WTC11 (cell line): ENCODE data around the gene RASSF3. TPM values are rescaled to one million over a fixed set of nuclear protein-coding genes. Genes with fewer than 3 reads are reported as not detected.

Source experiments
- ATAC-seq: fragments of 200-7000 bp; cut with Tn5 transposase; 2 replicates; pipeline ENCODE4 v1.10.0; 2021; ENCODE audit warnings: mild to moderate bottlenecking, moderate library complexity
- CTCF ChIA-PET: fragments of 300-600 bp; sonication (Branson Sonifier 250); formaldehyde crosslinking; loops from one replicate; lab custom pipeline; 2021; ENCODE audit warnings: antibody characterized with exemption; lab: Charles Lee
- POLR2A ChIA-PET: fragments of 350-600 bp; sonication (Branson Sonifier 250); formaldehyde crosslinking; loops from one replicate; lab custom pipeline; 2021; ENCODE audit warnings: antibody characterized with exemption; lab: Charles Lee
- DNase-seq: peaks from one replicate; pipeline ENCODE4 v3.0.0; 2021; ENCODE audit warnings: low spot score
- H3K27ac Mint-ChIP-seq: 2 replicates; pipeline ENCODE4 v1.8.0; 2021; ENCODE audit warnings: mixed read lengths
- H3K27me3 Mint-ChIP-seq: 2 replicates; pipeline ENCODE4 v1.8.0; 2021; ENCODE audit warnings: low read depth, mild to moderate bottlenecking, moderate library complexity, mixed read lengths
- H3K36me3 Mint-ChIP-seq: 2 replicates; pipeline ENCODE4 v1.8.0; 2021; ENCODE audit warnings: mixed read lengths
- H3K4me1 Mint-ChIP-seq: 2 replicates; pipeline ENCODE4 v1.8.0; 2022; ENCODE audit warnings: mixed read lengths
- H3K4me3 Mint-ChIP-seq: 2 replicates; pipeline ENCODE4 v1.8.0; 2021; ENCODE audit warnings: mild to moderate bottlenecking, moderate library complexity, mixed read lengths
- H3K9me3 Mint-ChIP-seq: 2 replicates; pipeline ENCODE4 v1.8.0; 2021; ENCODE audit warnings: mixed read lengths
- ATF1 ChIP-seq: sonication (generic); formaldehyde crosslinking; IDR thresholded peaks from 2 replicates; pipeline ENCODE4 v1.8.1; 2023; ENCODE audit warnings: mild to moderate bottlenecking, moderate library complexity, missing genetic modification reagents
- ESRRA ChIP-seq: sonication (generic); formaldehyde crosslinking; IDR thresholded peaks from 2 replicates; pipeline ENCODE4 v1.8.1; 2022; ENCODE audit warnings: mild to moderate bottlenecking, missing genetic modification reagents, borderline replicate concordance
- FOXP1 ChIP-seq: sonication (generic); formaldehyde crosslinking; IDR thresholded peaks from 2 replicates; pipeline ENCODE4 v1.8.0; 2022; ENCODE audit warnings: missing genetic modification reagents, mild to moderate bottlenecking, moderate library complexity, borderline replicate concordance
- GABPB1 ChIP-seq: sonication (generic); formaldehyde crosslinking; IDR thresholded peaks from 2 replicates; pipeline ENCODE4 v1.8.1; 2023; ENCODE audit warnings: mild to moderate bottlenecking, missing genetic modification reagents
- GTF2I ChIP-seq: fragments of 250-450 bp; sonication (Bioruptor Pico); conservative IDR thresholded peaks from 2 replicates; pipeline ENCODE4 v1.4.0; 2021; ENCODE audit warnings: mild to moderate bottlenecking
- HMGA2 ChIP-seq: fragments of 250-450 bp; sonication (Bioruptor Pico); IDR thresholded peaks from 2 replicates; pipeline ENCODE4 v1.4.0; 2021; ENCODE audit warnings: mild to moderate bottlenecking, moderate library complexity
- NFYB ChIP-seq: sonication (generic); formaldehyde crosslinking; conservative IDR thresholded peaks from 2 replicates; pipeline ENCODE4 v1.8.0; 2022; ENCODE audit warnings: low read depth, missing genetic modification reagents
- NR1H2 ChIP-seq: sonication (generic); formaldehyde crosslinking; IDR thresholded peaks from 2 replicates; pipeline ENCODE4 v1.9.0; 2021; ENCODE audit warnings: mild to moderate bottlenecking, moderate library complexity, missing genetic modification reagents
- SMAD3 ChIP-seq: sonication (generic); formaldehyde crosslinking; IDR thresholded peaks from 2 replicates; pipeline ENCODE4 v1.8.0; 2022; ENCODE audit warnings: missing genetic modification reagents, mild to moderate bottlenecking, borderline replicate concordance
- SP1 ChIP-seq: sonication (generic); formaldehyde crosslinking; conservative IDR thresholded peaks from 2 replicates; pipeline ENCODE4 v1.8.1; 2022; ENCODE audit warnings: missing genetic modification reagents
- total RNA-seq: library from RNA; stranded (reverse); gene quantifications from 3 replicates; pipeline ENCODE4 v1.2.3, GENCODE V29; 2021
- TF ChIP-seq, protein P1 (sequence below): sonication (generic); formaldehyde crosslinking; IDR thresholded peaks from 2 replicates; pipeline ENCODE4 v1.8.1; 2023; ENCODE audit warnings: mild to moderate bottlenecking, missing genetic modification reagents
- TF ChIP-seq, protein P2 (sequence below): fragments of 250-450 bp; sonication (Bioruptor Pico); conservative IDR thresholded peaks from 2 replicates; pipeline ENCODE4 v1.9.0; 2021; ENCODE audit warnings: mild to moderate bottlenecking
- TF ChIP-seq, protein P3 (sequence below): sonication (generic); formaldehyde crosslinking; IDR thresholded peaks from 2 replicates; pipeline ENCODE4 v1.8.1; 2023; ENCODE audit warnings: mild to moderate bottlenecking, moderate library complexity, missing genetic modification reagents
- TF ChIP-seq, protein P4 (sequence below): sonication (generic); formaldehyde crosslinking; IDR thresholded peaks from 2 replicates; pipeline ENCODE4 v1.8.0; 2022; ENCODE audit warnings: mild to moderate bottlenecking, missing genetic modification reagents
- TF ChIP-seq, protein P5 (sequence below): sonication (generic); formaldehyde crosslinking; IDR thresholded peaks from 2 replicates; pipeline ENCODE4 v1.8.0; 2023; ENCODE audit warnings: missing genetic modification reagents
- TF ChIP-seq, protein P6 (sequence below): sonication (generic); formaldehyde crosslinking; IDR thresholded peaks from 2 replicates; pipeline ENCODE4 v1.8.0; 2022; ENCODE audit warnings: mild to moderate bottlenecking, missing genetic modification reagents
- TF ChIP-seq, protein P7 (sequence below): sonication (generic); formaldehyde crosslinking; IDR thresholded peaks from 2 replicates; pipeline ENCODE4 v1.8.1; 2022; ENCODE audit warnings: low read depth, mild to moderate bottlenecking, moderate library complexity, missing genetic modification reagents, borderline replicate concordance
- TF ChIP-seq, protein P8 (sequence below): sonication (generic); formaldehyde crosslinking; IDR thresholded peaks from 2 replicates; pipeline ENCODE4 v1.8.1; 2023; ENCODE audit warnings: mild to moderate bottlenecking, missing genetic modification reagents, borderline replicate concordance
- TF ChIP-seq, protein P9 (sequence below): fragments of 250-450 bp; sonication (Bioruptor Pico); IDR thresholded peaks from 2 replicates; pipeline ENCODE4 v2.1.2; 2022; ENCODE audit warnings: mild to moderate bottlenecking, moderate library complexity

RASSF3 gene
- total RNA-seq, 1 experiment from 2014 or later = 54.7 TPM

DNA sequence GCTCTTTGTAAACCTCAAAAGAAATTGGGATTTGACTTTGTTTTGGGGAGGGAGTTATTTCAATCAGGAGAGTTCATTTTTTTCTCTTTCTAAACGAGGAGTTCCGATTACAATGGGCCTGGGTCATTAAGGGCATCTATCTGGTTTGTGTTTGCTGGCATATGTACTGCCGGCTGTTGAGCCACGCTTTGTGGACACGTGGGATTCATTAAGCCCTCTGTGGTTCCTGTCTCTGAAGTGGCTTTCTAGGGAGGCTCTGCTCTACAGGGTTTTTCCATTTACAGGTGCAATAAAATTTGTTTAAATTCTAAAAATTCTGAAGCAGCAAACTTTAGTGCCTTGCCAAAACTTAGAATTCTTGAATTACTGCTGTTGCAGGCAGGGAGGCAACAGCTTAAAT, 91.0 kb downstream of the RASSF3 start:
- H3K4me1 Mint-ChIP-seq = no peaks in the 10 kb centered on the region
- H3K4me3 Mint-ChIP-seq = no peak overlapping the region
- TF ChIP-seq, protein P1, sequence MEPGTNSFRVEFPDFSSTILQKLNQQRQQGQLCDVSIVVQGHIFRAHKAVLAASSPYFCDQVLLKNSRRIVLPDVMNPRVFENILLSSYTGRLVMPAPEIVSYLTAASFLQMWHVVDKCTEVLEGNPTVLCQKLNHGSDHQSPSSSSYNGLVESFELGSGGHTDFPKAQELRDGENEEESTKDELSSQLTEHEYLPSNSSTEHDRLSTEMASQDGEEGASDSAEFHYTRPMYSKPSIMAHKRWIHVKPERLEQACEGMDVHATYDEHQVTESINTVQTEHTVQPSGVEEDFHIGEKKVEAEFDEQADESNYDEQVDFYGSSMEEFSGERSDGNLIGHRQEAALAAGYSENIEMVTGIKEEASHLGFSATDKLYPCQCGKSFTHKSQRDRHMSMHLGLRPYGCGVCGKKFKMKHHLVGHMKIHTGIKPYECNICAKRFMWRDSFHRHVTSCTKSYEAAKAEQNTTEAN = no peak
- TF ChIP-seq HMGA2 (CRISPR knock-in tag) = no peak
- TF ChIP-seq, protein P2, sequence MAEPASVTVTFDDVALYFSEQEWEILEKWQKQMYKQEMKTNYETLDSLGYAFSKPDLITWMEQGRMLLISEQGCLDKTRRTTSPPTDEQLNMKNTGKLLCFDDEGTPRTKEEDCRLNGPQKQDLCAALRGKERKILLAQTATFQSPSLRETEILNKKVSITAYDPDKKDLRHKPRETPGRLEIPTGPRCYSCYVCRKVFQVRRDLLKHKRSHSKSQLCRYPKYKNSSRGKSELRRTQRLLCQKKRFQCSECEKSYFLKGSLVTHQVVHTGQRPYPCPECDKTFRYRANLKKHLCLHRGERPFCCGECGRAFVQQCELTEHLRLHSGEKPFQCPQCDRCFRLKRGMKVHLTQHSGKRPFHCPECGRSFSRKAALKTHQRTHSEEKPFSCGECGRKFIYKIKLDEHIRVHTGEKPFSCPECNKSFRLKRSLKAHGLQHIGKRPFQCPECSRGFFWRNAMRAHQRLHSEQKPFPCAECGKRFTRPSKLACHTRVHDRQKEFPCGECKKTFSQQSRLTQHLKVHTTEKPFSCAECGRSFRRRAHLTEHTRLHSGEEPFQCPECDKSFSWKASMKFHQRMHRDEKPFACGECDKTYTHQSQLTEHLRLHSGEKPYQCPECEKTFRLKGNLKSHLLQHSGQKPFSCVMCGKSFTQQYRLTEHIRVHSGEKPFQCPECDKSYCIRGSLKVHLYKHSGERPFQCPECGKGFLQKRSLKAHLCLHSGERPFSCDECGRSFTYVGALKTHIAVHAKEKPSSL (CRISPR knock-in tag) = no peak
- no peak for TF ChIP-seq ESRRA (CRISPR knock-in tag)
- TF ChIP-seq GABPB1 (CRISPR knock-in tag) = no peak
- TF ChIP-seq, protein P3, sequence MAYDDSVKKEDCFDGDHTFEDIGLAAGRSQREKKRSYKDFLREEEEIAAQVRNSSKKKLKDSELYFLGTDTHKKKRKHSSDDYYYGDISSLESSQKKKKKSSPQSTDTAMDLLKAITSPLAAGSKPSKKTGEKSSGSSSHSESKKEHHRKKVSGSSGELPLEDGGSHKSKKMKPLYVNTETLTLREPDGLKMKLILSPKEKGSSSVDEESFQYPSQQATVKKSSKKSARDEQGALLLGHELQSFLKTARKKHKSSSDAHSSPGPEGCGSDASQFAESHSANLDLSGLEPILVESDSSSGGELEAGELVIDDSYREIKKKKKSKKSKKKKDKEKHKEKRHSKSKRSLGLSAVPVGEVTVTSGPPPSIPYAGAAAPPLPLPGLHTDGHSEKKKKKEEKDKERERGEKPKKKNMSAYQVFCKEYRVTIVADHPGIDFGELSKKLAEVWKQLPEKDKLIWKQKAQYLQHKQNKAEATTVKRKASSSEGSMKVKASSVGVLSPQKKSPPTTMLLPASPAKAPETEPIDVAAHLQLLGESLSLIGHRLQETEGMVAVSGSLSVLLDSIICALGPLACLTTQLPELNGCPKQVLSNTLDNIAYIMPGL (CRISPR knock-in tag) = no peak
- TF ChIP-seq, protein P4, sequence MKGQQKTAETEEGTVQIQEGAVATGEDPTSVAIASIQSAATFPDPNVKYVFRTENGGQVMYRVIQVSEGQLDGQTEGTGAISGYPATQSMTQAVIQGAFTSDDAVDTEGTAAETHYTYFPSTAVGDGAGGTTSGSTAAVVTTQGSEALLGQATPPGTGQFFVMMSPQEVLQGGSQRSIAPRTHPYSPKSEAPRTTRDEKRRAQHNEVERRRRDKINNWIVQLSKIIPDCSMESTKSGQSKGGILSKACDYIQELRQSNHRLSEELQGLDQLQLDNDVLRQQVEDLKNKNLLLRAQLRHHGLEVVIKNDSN = no peak
- no peak for TF ChIP-seq GTF2I (CRISPR knock-in tag)
- no peak for TF ChIP-seq SMAD3 (CRISPR knock-in tag)
- TF ChIP-seq, protein P5, sequence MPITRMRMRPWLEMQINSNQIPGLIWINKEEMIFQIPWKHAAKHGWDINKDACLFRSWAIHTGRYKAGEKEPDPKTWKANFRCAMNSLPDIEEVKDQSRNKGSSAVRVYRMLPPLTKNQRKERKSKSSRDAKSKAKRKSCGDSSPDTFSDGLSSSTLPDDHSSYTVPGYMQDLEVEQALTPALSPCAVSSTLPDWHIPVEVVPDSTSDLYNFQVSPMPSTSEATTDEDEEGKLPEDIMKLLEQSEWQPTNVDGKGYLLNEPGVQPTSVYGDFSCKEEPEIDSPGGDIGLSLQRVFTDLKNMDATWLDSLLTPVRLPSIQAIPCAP (CRISPR knock-in tag) = no peak
- TF ChIP-seq, protein P6, sequence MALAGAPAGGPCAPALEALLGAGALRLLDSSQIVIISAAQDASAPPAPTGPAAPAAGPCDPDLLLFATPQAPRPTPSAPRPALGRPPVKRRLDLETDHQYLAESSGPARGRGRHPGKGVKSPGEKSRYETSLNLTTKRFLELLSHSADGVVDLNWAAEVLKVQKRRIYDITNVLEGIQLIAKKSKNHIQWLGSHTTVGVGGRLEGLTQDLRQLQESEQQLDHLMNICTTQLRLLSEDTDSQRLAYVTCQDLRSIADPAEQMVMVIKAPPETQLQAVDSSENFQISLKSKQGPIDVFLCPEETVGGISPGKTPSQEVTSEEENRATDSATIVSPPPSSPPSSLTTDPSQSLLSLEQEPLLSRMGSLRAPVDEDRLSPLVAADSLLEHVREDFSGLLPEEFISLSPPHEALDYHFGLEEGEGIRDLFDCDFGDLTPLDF = no peak
- TF ChIP-seq, protein P7, sequence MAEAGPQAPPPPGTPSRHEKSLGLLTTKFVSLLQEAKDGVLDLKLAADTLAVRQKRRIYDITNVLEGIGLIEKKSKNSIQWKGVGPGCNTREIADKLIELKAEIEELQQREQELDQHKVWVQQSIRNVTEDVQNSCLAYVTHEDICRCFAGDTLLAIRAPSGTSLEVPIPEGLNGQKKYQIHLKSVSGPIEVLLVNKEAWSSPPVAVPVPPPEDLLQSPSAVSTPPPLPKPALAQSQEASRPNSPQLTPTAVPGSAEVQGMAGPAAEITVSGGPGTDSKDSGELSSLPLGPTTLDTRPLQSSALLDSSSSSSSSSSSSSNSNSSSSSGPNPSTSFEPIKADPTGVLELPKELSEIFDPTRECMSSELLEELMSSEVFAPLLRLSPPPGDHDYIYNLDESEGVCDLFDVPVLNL (CRISPR knock-in tag) = no peak
- TF ChIP-seq NR1H2 (CRISPR knock-in tag) = no peak
- TF ChIP-seq, protein P8, sequence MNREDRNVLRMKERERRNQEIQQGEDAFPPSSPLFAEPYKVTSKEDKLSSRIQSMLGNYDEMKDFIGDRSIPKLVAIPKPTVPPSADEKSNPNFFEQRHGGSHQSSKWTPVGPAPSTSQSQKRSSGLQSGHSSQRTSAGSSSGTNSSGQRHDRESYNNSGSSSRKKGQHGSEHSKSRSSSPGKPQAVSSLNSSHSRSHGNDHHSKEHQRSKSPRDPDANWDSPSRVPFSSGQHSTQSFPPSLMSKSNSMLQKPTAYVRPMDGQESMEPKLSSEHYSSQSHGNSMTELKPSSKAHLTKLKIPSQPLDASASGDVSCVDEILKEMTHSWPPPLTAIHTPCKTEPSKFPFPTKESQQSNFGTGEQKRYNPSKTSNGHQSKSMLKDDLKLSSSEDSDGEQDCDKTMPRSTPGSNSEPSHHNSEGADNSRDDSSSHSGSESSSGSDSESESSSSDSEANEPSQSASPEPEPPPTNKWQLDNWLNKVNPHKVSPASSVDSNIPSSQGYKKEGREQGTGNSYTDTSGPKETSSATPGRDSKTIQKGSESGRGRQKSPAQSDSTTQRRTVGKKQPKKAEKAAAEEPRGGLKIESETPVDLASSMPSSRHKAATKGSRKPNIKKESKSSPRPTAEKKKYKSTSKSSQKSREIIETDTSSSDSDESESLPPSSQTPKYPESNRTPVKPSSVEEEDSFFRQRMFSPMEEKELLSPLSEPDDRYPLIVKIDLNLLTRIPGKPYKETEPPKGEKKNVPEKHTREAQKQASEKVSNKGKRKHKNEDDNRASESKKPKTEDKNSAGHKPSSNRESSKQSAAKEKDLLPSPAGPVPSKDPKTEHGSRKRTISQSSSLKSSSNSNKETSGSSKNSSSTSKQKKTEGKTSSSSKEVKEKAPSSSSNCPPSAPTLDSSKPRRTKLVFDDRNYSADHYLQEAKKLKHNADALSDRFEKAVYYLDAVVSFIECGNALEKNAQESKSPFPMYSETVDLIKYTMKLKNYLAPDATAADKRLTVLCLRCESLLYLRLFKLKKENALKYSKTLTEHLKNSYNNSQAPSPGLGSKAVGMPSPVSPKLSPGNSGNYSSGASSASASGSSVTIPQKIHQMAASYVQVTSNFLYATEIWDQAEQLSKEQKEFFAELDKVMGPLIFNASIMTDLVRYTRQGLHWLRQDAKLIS (CRISPR knock-in tag) = no peak
- TF ChIP-seq NFYB (CRISPR knock-in tag) = no peak
- TF ChIP-seq SP1 (CRISPR knock-in tag) = no peak
- TF ChIP-seq ATF1 (CRISPR knock-in tag) = no peak
- no peak for TF ChIP-seq FOXP1 (CRISPR knock-in tag)
- TF ChIP-seq, protein P9, sequence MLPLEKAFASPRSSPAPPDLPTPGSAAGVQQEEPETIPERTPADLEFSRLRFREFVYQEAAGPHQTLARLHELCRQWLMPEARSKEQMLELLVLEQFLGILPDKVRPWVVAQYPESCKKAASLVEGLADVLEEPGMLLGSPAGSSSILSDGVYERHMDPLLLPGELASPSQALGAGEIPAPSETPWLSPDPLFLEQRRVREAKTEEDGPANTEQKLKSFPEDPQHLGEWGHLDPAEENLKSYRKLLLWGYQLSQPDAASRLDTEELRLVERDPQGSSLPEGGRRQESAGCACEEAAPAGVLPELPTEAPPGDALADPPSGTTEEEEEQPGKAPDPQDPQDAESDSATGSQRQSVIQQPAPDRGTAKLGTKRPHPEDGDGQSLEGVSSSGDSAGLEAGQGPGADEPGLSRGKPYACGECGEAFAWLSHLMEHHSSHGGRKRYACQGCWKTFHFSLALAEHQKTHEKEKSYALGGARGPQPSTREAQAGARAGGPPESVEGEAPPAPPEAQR (CRISPR knock-in tag) = no peak
- TF ChIP-seq, all 79 proteins: peak for 0
- POLR2A ChIA-PET = no interaction called here
- no peaks in the 10 kb centered on the region for H3K27me3 Mint-ChIP-seq
- H3K27ac Mint-ChIP-seq = no peak overlapping the region
- ATAC-seq (no peak), DNase-seq (no peak)
- peaks cover 6% of the 10 kb centered on the region for H3K36me3 Mint-ChIP-seq
- CTCF ChIA-PET = interaction anchor here (1.3 kb wide), 1 partner anchor 152 kb away, joined by 5 read pairs; no protein-coding TSS in a partner anchor
- no peaks in the 10 kb centered on the region for H3K9me3 Mint-ChIP-seq
